H9 (cell line): ENCODE data around the gene C1QTNF7. TPM values are rescaled to one million over a fixed set of nuclear protein-coding genes. Genes with fewer than 3 reads are reported as not detected.

Experiments
- DNase-seq: peaks from one replicate; pipeline ENCODE4 v3.0.0-alpha.2; 2017
- H2AFZ ChIP-seq: one replicate; pipeline ENCODE4 v1.6.1; 2013; ENCODE audit warnings: mild to moderate bottlenecking, low read length, control low read depth, moderate library complexity
- H2AK5ac ChIP-seq: 2 replicates; pipeline ENCODE4 v1.6.1; 2013; ENCODE audit warnings: low read length, control low read depth, mixed read lengths; ENCODE audit not compliant: insufficient read length
- H2BK120ac ChIP-seq: one replicate; pipeline ENCODE4 v1.6.1; 2013; ENCODE audit warnings: low read depth, mild to moderate bottlenecking, low read length, control low read depth, inconsistent platforms; ENCODE audit not compliant: poor library complexity, severe bottlenecking
- H2BK12ac ChIP-seq: 2 replicates; pipeline ENCODE4 v1.6.1; 2013; ENCODE audit warnings: low read length, control low read depth, mixed read lengths, low read depth; ENCODE audit not compliant: insufficient read length
- H2BK15ac ChIP-seq: 2 replicates; pipeline ENCODE4 v1.6.1; 2013; ENCODE audit warnings: low read depth, low read length, control low read depth
- H2BK20ac ChIP-seq: one replicate; pipeline ENCODE4 v1.6.1; 2013; ENCODE audit warnings: low read depth, mild to moderate bottlenecking, low read length, control low read depth, inconsistent platforms; ENCODE audit not compliant: poor library complexity, severe bottlenecking
- H2BK5ac ChIP-seq: 2 replicates; pipeline ENCODE4 v1.6.1; 2013; ENCODE audit warnings: low read length, control low read depth, mixed read lengths; ENCODE audit not compliant: insufficient read length
- H3K14ac ChIP-seq: 2 replicates; pipeline ENCODE4 v1.6.1; 2013; ENCODE audit warnings: low read length, control low read depth; ENCODE audit not compliant: insufficient read depth
- H3K18ac ChIP-seq: 2 replicates; pipeline ENCODE4 v1.6.1; 2013; ENCODE audit warnings: low read depth, mild to moderate bottlenecking, mixed read lengths, low read length, control low read depth; ENCODE audit not compliant: insufficient read length
- H3K23ac ChIP-seq: 2 replicates; pipeline ENCODE4 v1.6.1; 2013; ENCODE audit warnings: low read length, control low read depth, mixed read lengths, low read depth; ENCODE audit not compliant: insufficient read length
- H3K23me2 ChIP-seq: 2 replicates; pipeline ENCODE4 v1.6.1; 2013; ENCODE audit warnings: low read depth, mild to moderate bottlenecking, mixed read lengths, low read length, control low read depth; ENCODE audit not compliant: insufficient read length, poor library complexity, severe bottlenecking
- H3K27ac ChIP-seq: 2 replicates; pipeline ENCODE4 v1.5.1; 2013; ENCODE audit warnings: low read length, control low read depth, mixed read lengths, low read depth; ENCODE audit not compliant: insufficient read length
- H3K27me3 ChIP-seq: 2 replicates; pipeline ENCODE4 v1.6.1; 2013; ENCODE audit warnings: low read length, control low read depth, inconsistent platforms; ENCODE audit not compliant: insufficient read depth
- H3K4ac ChIP-seq: 2 replicates; pipeline ENCODE4 v1.6.1; 2013; ENCODE audit warnings: low read depth, mild to moderate bottlenecking, control low read depth, inconsistent platforms, low read length, moderate library complexity
- H3K4me1 ChIP-seq: 2 replicates; pipeline ENCODE4 v1.6.1; 2013; ENCODE audit warnings: low read length, control low read depth, inconsistent platforms; ENCODE audit not compliant: insufficient read depth
- H3K4me2 ChIP-seq: 2 replicates; pipeline ENCODE4 v1.6.1; 2013; ENCODE audit warnings: low read length, control low read depth, mixed read lengths; ENCODE audit not compliant: insufficient read length, insufficient read depth
- H3K56ac ChIP-seq: 2 replicates; pipeline ENCODE4 v1.6.1; 2013; ENCODE audit warnings: low read depth, mild to moderate bottlenecking, mixed read lengths, low read length, control low read depth; ENCODE audit not compliant: insufficient read length
- H3K79me1 ChIP-seq: 2 replicates; pipeline ENCODE4 v1.6.1; 2013; ENCODE audit warnings: low read depth, mild to moderate bottlenecking, moderate library complexity, low read length, control low read depth, inconsistent platforms; ENCODE audit not compliant: insufficient read depth, poor library complexity, severe bottlenecking
- H3K79me2 ChIP-seq: 2 replicates; pipeline ENCODE4 v1.6.1; 2013; ENCODE audit warnings: low read length, control low read depth, inconsistent platforms; ENCODE audit not compliant: insufficient read depth
- H3K9ac ChIP-seq: 2 replicates; pipeline ENCODE4 v1.6.1; 2013; ENCODE audit warnings: low read length, control low read depth, mixed read lengths; ENCODE audit not compliant: insufficient read length; ENCODE audit errors: extremely low read depth
- H3K9me3 ChIP-seq: one replicate; pipeline ENCODE4 v1.6.1; 2013; ENCODE audit warnings: low read depth, low read length, inconsistent platforms; ENCODE audit not compliant: control insufficient read depth
- H3T11ph ChIP-seq: one replicate; pipeline ENCODE4 v1.6.1; 2013; ENCODE audit warnings: mild to moderate bottlenecking, low read length, control low read depth, inconsistent platforms
- H4K20me1 ChIP-seq: one replicate; pipeline ENCODE4 v1.6.1; 2013; ENCODE audit not compliant: control insufficient read depth, insufficient read length, insufficient read depth
- H4K5ac ChIP-seq: 2 replicates; pipeline ENCODE4 v1.6.1; 2013; ENCODE audit warnings: low read depth, mild to moderate bottlenecking, mixed read lengths, low read length, control low read depth; ENCODE audit not compliant: insufficient read length
- H4K8ac ChIP-seq: replicated peaks from 2 replicates; pipeline ENCODE4 v1.6.1; 2013; ENCODE audit warnings: low read length, control low read depth, mixed read lengths, low read depth; ENCODE audit not compliant: insufficient read length
- H4K91ac ChIP-seq: 2 replicates; pipeline ENCODE4 v1.6.1; 2013; ENCODE audit warnings: low read depth, mild to moderate bottlenecking, moderate library complexity, mixed read lengths, low read length, control low read depth; ENCODE audit not compliant: insufficient read length
- H3K27ac Mint-ChIP-seq, 3 experiments: 2 replicates in 2 of 3; 3 replicates in 1 of 3; pipeline ENCODE4 v1.8.0; 2020 to 2021; ENCODE audit warnings: mixed read lengths in 3 of 3, mild to moderate bottlenecking in 1 of 3, moderate library complexity in 1 of 3
- H3K27me3 Mint-ChIP-seq: 2 replicates; pipeline ENCODE4 v1.8.0; 2021; ENCODE audit warnings: low read depth, mild to moderate bottlenecking, moderate library complexity, mixed read lengths
- H3K36me3 Mint-ChIP-seq, 3 experiments: 2 replicates in 2 of 3; 3 replicates in 1 of 3; pipeline ENCODE4 v1.8.0; 2020 to 2021; ENCODE audit warnings: low read depth in 3 of 3, mixed read lengths in 3 of 3; ENCODE audit not compliant: insufficient read depth in 1 of 3
- H3K4me1 Mint-ChIP-seq, 2 experiments: 2 replicates each; pipeline ENCODE4 v1.8.0; 2020; ENCODE audit warnings: mixed read lengths in 2 of 2
- H3K4me3 Mint-ChIP-seq, 2 experiments: 2 replicates in 1 of 2; 3 replicates in 1 of 2; pipeline ENCODE4 v1.8.0; 2020 to 2021; ENCODE audit warnings: mild to moderate bottlenecking in 2 of 2, mixed read lengths in 2 of 2, moderate library complexity in 1 of 2
- H3K9me3 Mint-ChIP-seq, 2 experiments: 2 replicates in 1 of 2; 3 replicates in 1 of 2; pipeline ENCODE4 v1.8.0; 2020; ENCODE audit warnings: mild to moderate bottlenecking in 2 of 2, mixed read lengths in 2 of 2, moderate library complexity in 1 of 2
- CTCF ChIP-seq: fragments of 200-600 bp; sonication (generic); conservative IDR thresholded peaks from 3 replicates; pipeline ENCODE4 v1.8.0; 2021; ENCODE audit warnings: antibody characterized with exemption, mild to moderate bottlenecking
- WGBS: extraction: QIAGEN DNeasy Blood & Tissue Kit; methylation state at CpG from one replicate; pipeline ENCODE4 v1.1.7; 2013; ENCODE audit warnings: missing lambda C conversion rate, low lambda C conversion rate, mixed read lengths; ENCODE audit not compliant: insufficient read length; ENCODE audit errors: extremely low coverage; 5-methylcytosine and 5-hydroxymethylcytosine counted together
- total RNA-seq: library from RNA; stranded (reverse); gene quantifications from 2 replicates; pipeline ENCODE4 v1.2.1, GENCODE V29; 2021

The C1QTNF7 gene
- total RNA-seq, 1 experiment from 2014 or later: not detected

- Histone ChIP-seq H3K56ac (no peak overlapping the region), H3K9me3 (no peaks in the 10 kb centered on the region), H2BK15ac (no peak overlapping the region), H3K4me1 (peaks cover 4% of the 10 kb centered on the region; the same call in 1 of the 2 replicates), H2BK20ac (no peak overlapping the region), H3K4ac (no peak overlapping the region), H3T11ph (no peak overlapping the region), H3K23me2 (no peaks in the 10 kb centered on the region), H3K27me3 (no peaks in the 10 kb centered on the region), H3K27ac (no peak overlapping the region), H2AFZ (no peak overlapping the region), H3K18ac (no peak overlapping the region), H4K8ac (no peak overlapping the region), H3K4me2 (no peak overlapping the region), H4K20me1 (no peaks in the 10 kb centered on the region), H3K79me1 (no peaks in the 10 kb centered on the region), H3K14ac (no peak overlapping the region), H3K9ac (no peak overlapping the region), H4K91ac (no peak overlapping the region), H2BK5ac (no peak overlapping the region), H2BK12ac (no peak overlapping the region), H4K5ac (no peak overlapping the region), H3K79me2 (no peaks in the 10 kb centered on the region; the same call in 1 of the 2 replicates), H3K23ac (no peak overlapping the region), H2BK120ac (no peak overlapping the region), H2AK5ac (no peak overlapping the region)
- peaks cover 14 to 18% of the 10 kb centered on the region in 2 experiments for H3K4me1 Mint-ChIP-seq
- no peak for DNase-seq
- no peak overlapping the region for H3K27ac Mint-ChIP-seq
- H3K36me3 Mint-ChIP-seq: no peaks in the 10 kb centered on the region
- WGBS: no CpG with 5 or more reads among the region's 4 CpGs
- no peaks in the 10 kb centered on the region for H3K9me3 Mint-ChIP-seq
- H3K4me3 Mint-ChIP-seq: no peak overlapping the region
- no peak for TF ChIP-seq CTCF
- H3K27me3 Mint-ChIP-seq: no peaks in the 10 kb centered on the region
These were observed 22.8 kb upstream of the C1QTNF7 start for GRCh38 chr4:15405018-15405417.
